Testis (tissue), 5 donors: ENCODE data around the gene FOXO1. TPM values are rescaled to one million over a fixed set of nuclear protein-coding genes. Genes with fewer than 3 reads are reported as not detected.
"Not testable (repeated sequence)": the region's sequence is repeated elsewhere in the genome, so short reads cannot be mapped to it uniquely, and the experiment has no call there.

Experiments used
- DNase-seq: peaks from one replicate; pipeline ENCODE4 v3.0.0-alpha.2; 2019
- H3K27ac ChIP-seq, 2 donors: fragments of 200-600 bp; sonication (generic); one replicate each; pipeline ENCODE4 v1.5.1; 2019
- H3K27me3 ChIP-seq: fragments of 200-600 bp; sonication (generic); one replicate; pipeline ENCODE4 v1.5.1; 2019
- H3K36me3 ChIP-seq: fragments of 200-600 bp; sonication (generic); one replicate; pipeline ENCODE4 v1.5.1; 2017; ENCODE audit warnings: low read depth; ENCODE audit errors: missing control alignments
- H3K4me1 ChIP-seq: fragments of 200-600 bp; sonication (generic); one replicate; pipeline ENCODE4 v1.5.1; 2019
- H3K4me3 ChIP-seq, 2 donors: fragments of 200-600 bp; sonication (generic); one replicate each; pipeline ENCODE4 v1.5.1; 2017 to 2019
- H3K9me3 ChIP-seq: fragments of 200-600 bp; sonication (generic); one replicate; pipeline ENCODE4 v1.5.1; 2017
- CTCF ChIP-seq, 3 experiments: fragments of 450-650 bp in 2 of 3; fragments of 200-600 bp in 1 of 3; sonication (generic) in 1 of 3; IDR thresholded peaks; one replicate each; pipeline ENCODE4 v1.5.1; 2016 to 2019; ENCODE audit warnings: antibody characterized with exemption in 3 of 3, mild to moderate bottlenecking in 2 of 3, moderate library complexity in 1 of 3
- POLR2A ChIP-seq: fragments of 450-650 bp; IDR thresholded peaks from one replicate; pipeline ENCODE4 v1.6.1; 2017; ENCODE audit warnings: antibody characterized with exemption, mild to moderate bottlenecking, moderate library complexity
- WGBS, 2 donors: methylation state at CpG; one replicate each; pipeline ENCODE4 v1.1.5; 2018; 5-methylcytosine and 5-hydroxymethylcytosine counted together
- intact Hi-C: fragments of 100-400 bp; cut with DNase I; formaldehyde crosslinking; loops from one replicate; pipeline ENCODE4 v1.15.1; 2023; ENCODE audit warnings: low total_unique reads
- long read RNA-seq, 2 donors: transcript quantifications; one replicate each; lab custom pipeline, GENCODE V29; 2026
- polyA plus RNA-seq: library from polyadenylated mRNA; stranded (reverse); fragments of 350-450 nt; fragmentation: Illumina TruSeq; extraction: RNeasy Lipid Tissue Mini Kit (QIAGEN cat#74804); gene quantifications from one replicate; pipeline ENCODE4 v1.2.3, GENCODE V29; 2014; ENCODE audit warnings: low read depth, low replicate concordance; ENCODE audit not compliant: insufficient read depth
- total RNA-seq, 2 donors: library from RNA; depleted of rRNA; stranded (reverse); fragments of >200 nt; gene quantifications; one replicate each; pipeline ENCODE4 v1.2.3, GENCODE V29; 2016

Gene FOXO1
- total RNA-seq (10 to 100 TPM; 52.2 to 58.7 TPM), polyA plus RNA-seq (19.5 TPM)
- long read RNA-seq, donor 1, full-length matches to known transcripts = 10 of 27 reads
- long read RNA-seq, donor 1, partial matches to known transcripts = 17 of 27 reads
- long read RNA-seq, donor 1, other reads (novel, unspliced or antisense) = 0 of 27 reads
- long read RNA-seq, donor 2, full-length matches to known transcripts = 5 of 11 reads
- long read RNA-seq, donor 2, partial matches to known transcripts = 6 of 11 reads
- long read RNA-seq, donor 2, other reads (novel, unspliced or antisense) = 0 of 11 reads

- intact Hi-C loops = loop anchor here (10.0 kb wide), 1 partner anchor 431 kb away; no protein-coding TSS in a partner anchor
- no peaks in the 10 kb centered on the region for H3K27me3 ChIP-seq
- H3K36me3 ChIP-seq = no peaks in the 10 kb centered on the region
- peak; percentile 89 for DNase-seq
- WGBS, 2 donors = 1% methylated on average over 16 to 48 of the region's 108 CpGs
- H3K9me3 ChIP-seq = no peaks in the 10 kb centered on the region
- peak within 1 kb of the TSS; percentile 91 to 95 for H3K4me3 ChIP-seq
- peak within 1 kb of the TSS; percentile 98 to 99 for H3K27ac ChIP-seq
- TF ChIP-seq CTCF (IDR thresholded peaks at IDR 0.05) (no peak), POLR2A (peak; percentile 73)
- H3K4me1 ChIP-seq = peaks cover 28% of the 10 kb centered on the region
Measured at GRCh38 chr13:40666045-40666932, at the start of gene FOXO1. Gene FOXO1 (minus strand): TSS chr13:40666641. CDS start chr13:40666212, 429 bp downstream.

GRCh38 chr13:40714433-40714832 is 48.0 kb upstream of the FOXO1 start:
- H3K27ac ChIP-seq, H3K4me3 ChIP-seq, H3K9me3 ChIP-seq, DNase-seq, H3K27me3 ChIP-seq, H3K4me1 ChIP-seq, intact Hi-C loops, H3K36me3 ChIP-seq: not testable (repeated sequence)
- WGBS, 2 donors = no CpG with 5 or more reads among the region's 1 CpG

DNA sequence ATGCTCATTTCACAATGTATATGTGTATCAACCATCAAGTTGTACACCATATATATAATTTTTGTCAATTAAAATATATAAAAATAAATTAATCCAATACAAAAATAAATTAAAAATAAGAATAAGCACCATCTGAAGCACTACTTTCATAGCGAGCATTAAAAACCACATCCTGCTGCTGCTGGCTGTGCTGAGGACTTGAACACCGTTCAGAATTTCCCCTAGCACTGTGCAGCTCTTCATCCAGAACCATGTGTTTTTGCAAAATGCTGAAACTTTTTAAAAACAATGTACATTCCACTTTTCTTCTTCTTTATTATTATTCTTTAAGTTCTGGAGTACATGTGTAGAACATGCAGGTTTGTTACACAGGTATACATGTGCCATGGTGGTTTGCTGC is 40.0 kb upstream of the FOXO1 start:
- intact Hi-C loops = no loop called here
- DNase-seq = no peak
- no peak for TF ChIP-seq POLR2A
- TF ChIP-seq CTCF (IDR thresholded peaks at IDR 0.05) = no peak
- no peak overlapping the region for H3K27ac ChIP-seq
- H3K4me3 ChIP-seq = no peak overlapping the region
- WGBS, 2 donors = 94 to 96% methylated on average over 2 of the region's 2 CpGs
- H3K27me3 ChIP-seq = no peaks in the 10 kb centered on the region
- H3K9me3 ChIP-seq = no peaks in the 10 kb centered on the region
- no peaks in the 10 kb centered on the region for H3K4me1 ChIP-seq
- H3K36me3 ChIP-seq = no peaks in the 10 kb centered on the region

DNA sequence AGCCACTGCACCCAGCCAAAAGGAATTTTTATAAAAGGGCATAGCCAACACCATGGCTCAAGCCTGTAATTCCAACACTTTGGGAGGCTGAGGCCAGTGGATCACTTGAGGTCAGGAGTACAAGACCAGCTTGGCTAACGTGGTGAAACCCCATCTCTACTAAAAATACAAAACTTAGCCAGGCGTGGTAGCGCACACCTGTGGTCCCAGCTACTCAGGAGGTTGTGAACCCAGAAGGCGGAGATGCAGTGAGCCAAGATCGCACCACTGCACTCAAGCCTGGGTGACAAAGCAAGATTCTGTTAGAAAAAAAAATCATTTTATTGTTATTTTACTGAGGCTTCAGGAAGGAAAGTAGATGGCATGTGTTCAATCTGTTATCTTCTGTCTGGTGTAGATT is 31.3 kb upstream of the FOXO1 start:
- WGBS, 2 donors = 77 to 88% methylated on average over 5 of the region's 5 CpGs
- H3K27me3 ChIP-seq = no peaks in the 10 kb centered on the region
- TF ChIP-seq CTCF (IDR thresholded peaks at IDR 0.05) (no peak), POLR2A (no peak)
- H3K4me1 ChIP-seq = no peaks in the 10 kb centered on the region
- DNase-seq = no peak
- intact Hi-C loops = no loop called here
- H3K36me3 ChIP-seq = no peaks in the 10 kb centered on the region
- H3K27ac ChIP-seq = no peak overlapping the region
- H3K9me3 ChIP-seq = no peaks in the 10 kb centered on the region
- no peak overlapping the region for H3K4me3 ChIP-seq

GRCh38 chr13:40694426-40694825 is 28.0 kb upstream of the FOXO1 start:
- TF ChIP-seq POLR2A (no peak), CTCF (IDR thresholded peaks at IDR 0.05) (no peak)
- Histone ChIP-seq H3K4me1 (no peaks in the 10 kb centered on the region), H3K9me3 (no peaks in the 10 kb centered on the region), H3K27ac (no peak overlapping the region), H3K27me3 (no peaks in the 10 kb centered on the region), H3K36me3 (no peaks in the 10 kb centered on the region), H3K4me3 (no peak overlapping the region)
- intact Hi-C loops = no loop called here
- no peak for DNase-seq
- WGBS, 2 donors = 86 to 91% methylated on average over 4 of the region's 4 CpGs
